Glomerular endothelial cell (primary cell): ENCODE data around the gene LMAN2L. TPM values are rescaled to one million over a fixed set of nuclear protein-coding genes. Genes with fewer than 3 reads are reported as not detected.

Experiments used
- DNase-seq: peaks from one replicate; pipeline ENCODE4 v3.0.0-alpha.2; 2011; ENCODE audit warnings: low read depth, low spot score; ENCODE audit errors: extremely low read depth
- total RNA-seq: library from RNA; depleted of rRNA; stranded (reverse); fragments of >200 nt; gene quantifications from 2 replicates; pipeline ENCODE4 v1.2.3, GENCODE V29; 2015

LMAN2L gene
- total RNA-seq, 1 donor from 2014 or later: 19.7 TPM

- no peak for DNase-seq
These were observed 76.7 kb downstream of the LMAN2L start for GRCh38 chr2:96663177-96663576.

- DNase-seq: no peak
These were observed 77.5 kb downstream of the LMAN2L start for GRCh38 chr2:96662360-96662759.

GRCh38 chr2:96661324-96661723 lies 78.5 kb downstream of the LMAN2L start:
- DNase-seq: no peak

DNA sequence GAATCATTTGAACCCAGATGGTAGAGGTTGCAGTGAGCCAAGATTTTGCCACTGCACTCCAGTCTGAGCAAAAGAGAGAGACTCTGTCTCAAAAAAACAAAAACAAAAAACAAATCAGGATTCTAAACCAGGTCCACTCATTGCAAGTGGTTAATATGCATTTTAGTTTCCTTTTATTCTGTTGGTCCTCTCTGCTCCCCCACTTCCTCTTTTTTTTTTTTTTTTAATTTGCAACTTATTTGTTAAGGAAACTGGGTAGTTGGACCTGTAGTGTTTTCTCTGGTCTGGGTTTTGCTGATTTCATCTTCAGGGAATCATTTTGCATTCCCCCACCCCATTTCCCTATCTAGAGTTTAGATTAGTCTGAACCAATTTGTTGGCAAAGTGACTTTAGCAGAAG lies 83.3 kb downstream of the LMAN2L start:
- no peak for DNase-seq

Other genes starting within 250 kb of the LMAN2L start
- gene NEURL3, start 234.7 kb downstream of the LMAN2L start, total RNA-seq: 0.68 and 7.0 TPM in 2 replicates
- 16.1 and 20.5 TPM in 2 replicates for gene ARID5A, start 203.3 kb downstream of the LMAN2L start, total RNA-seq
- gene KANSL3, start 101.8 kb downstream of the LMAN2L start, total RNA-seq: 17.5 and 27.4 TPM in 2 replicates
- 0.15 TPM in 1 of 2 replicates, not detected in the other for gene FER1L5, start 97.3 kb downstream of the LMAN2L start, total RNA-seq
- 3.3 and 4.7 TPM in 2 replicates for gene CNNM4, start 20.8 kb upstream of the LMAN2L start, total RNA-seq
- 6.7 and 10.7 TPM in 2 replicates for gene CNNM3, start 76.2 kb upstream of the LMAN2L start, total RNA-seq
- gene ANKRD23, start 104.0 kb upstream of the LMAN2L start, total RNA-seq: 1.4 and 1.6 TPM in 2 replicates
- gene ANKRD39, start 118.0 kb upstream of the LMAN2L start, total RNA-seq: 21.4 and 21.5 TPM in 2 replicates
- gene SEMA4C, start 130.0 kb upstream of the LMAN2L start, total RNA-seq: 15.2 and 31.9 TPM in 2 replicates
- gene FAM178B, start 246.5 kb upstream of the LMAN2L start, total RNA-seq: not detected in 2 replicates